Stimulated activated CD8-positive, alpha-beta memory T cell treated with anti-CD3 and anti-CD28 coated beads, Interleukin-7, amount 100 ng/mL, for 4 hours (primary cell): ENCODE measurements around the gene CAMK2D.

ENCODE experiments used
- DNase-seq, 2 donors: peaks; one replicate each; pipeline ENCODE4 v3.0.0-alpha.2; 2020; ENCODE audit warnings: low read depth in 2 of 2

The CAMK2D gene

GRCh38 chr4:113471146-113471860 lies 290.2 kb downstream of the CAMK2D start:
- no peak for DNase-seq

DNA sequence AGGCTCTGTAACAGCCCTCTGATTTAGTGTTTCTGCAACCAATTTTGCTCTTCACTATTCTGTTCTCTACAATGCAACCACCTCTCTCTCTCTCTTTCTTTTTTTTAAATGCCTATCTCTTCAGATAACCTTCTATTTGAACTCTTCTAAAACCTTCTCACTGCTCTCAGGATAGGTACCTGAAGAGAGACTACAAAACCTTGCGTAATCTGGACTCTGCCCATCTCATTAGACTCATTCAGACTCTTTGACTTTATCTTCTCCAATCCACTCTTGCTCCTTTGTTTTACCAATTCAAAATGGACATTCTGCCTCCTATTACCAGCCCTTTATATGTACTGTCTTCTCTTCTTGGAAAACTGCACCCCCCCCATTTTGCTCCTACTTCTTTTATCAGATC lies 291.6 kb downstream of the CAMK2D start:
- no peak for DNase-seq

GRCh38 chr4:113469023-113469390 lies 292.5 kb downstream of the CAMK2D start:
- no peak for DNase-seq

GRCh38 chr4:113468165-113469022 lies 293.1 kb downstream of the CAMK2D start:
- DNase-seq, result no peak

- no peak for DNase-seq
Observed at GRCh38 chr4:113467581-113467980, 294.0 kb downstream of the CAMK2D start.

DNA sequence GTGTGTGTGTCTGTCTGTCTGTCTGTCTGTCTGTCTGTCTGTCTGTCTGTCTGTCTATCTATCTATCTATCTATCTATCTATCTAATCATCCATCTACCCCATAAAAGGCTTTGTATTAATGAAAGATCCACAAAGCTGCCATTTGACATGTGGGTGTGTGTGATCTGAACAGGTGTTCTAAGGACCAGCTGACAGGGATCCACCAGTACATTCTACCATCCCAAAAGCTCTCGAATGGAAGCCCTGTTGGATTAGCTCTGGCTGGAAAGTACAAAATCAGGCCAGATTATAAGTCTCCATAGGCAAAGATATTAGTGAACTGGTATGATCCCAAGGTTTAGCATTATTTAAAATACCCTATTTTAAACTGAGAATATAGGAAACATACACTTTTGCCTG lies 299.3 kb downstream of the CAMK2D start:
- no peak for DNase-seq

DNA sequence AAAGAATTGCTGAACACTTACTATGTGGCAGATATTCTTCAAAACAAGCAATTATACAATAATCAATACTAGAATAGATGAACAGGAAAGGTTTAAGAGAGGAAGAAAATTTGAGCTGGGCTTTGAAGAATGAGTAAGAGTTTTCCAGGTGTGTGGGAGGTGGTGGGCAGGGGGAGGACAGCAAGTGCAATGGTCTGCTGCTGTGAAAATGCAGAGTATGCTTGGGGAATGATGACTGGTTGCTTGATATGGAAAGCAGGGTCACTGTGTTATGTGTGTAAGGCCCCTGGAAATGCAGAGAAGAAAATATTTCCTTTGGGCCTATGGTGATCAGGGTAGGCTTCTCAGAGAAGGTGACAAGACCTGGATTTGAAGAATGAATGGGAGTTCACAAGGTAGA lies 300.3 kb downstream of the CAMK2D start:
- no peak for DNase-seq

- no peak for DNase-seq
Observed at GRCh38 chr4:113457886-113458285, 303.7 kb downstream of the CAMK2D start.

GRCh38 chr4:113457121-113457520 lies 304.4 kb downstream of the CAMK2D start:
- no peak for DNase-seq

- no peak for DNase-seq
Observed at GRCh38 chr4:113455061-113455460, 306.5 kb downstream of the CAMK2D start.

- no peak for DNase-seq
Observed at GRCh38 chr4:113452868-113453620, 308.5 kb downstream of the CAMK2D start.

DNA sequence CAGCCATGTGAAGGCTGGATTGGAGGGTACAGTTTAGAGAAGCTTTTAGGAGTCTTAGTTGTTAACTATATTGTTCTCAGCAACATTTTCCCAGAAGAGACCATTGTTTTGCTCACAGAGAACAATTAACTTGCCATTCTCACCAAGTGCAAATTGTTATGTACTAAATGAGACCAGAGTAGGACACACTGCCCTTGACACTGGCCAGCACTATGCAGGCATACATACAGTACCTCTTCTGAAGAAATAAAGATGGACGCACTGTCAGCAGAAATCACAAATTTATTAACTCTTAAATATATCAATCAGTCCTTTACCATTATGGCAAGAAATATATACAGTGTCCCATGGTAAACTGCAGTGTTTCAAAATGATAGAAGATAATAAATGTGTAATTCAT lies 309.4 kb downstream of the CAMK2D start:
- no peak for DNase-seq

GRCh38 chr4:113450295-113451080 lies 311.1 kb downstream of the CAMK2D start:
- no peak for DNase-seq

- no peak for DNase-seq
Observed at GRCh38 chr4:113449410-113449974, 312.0 kb downstream of the CAMK2D start.

DNA sequence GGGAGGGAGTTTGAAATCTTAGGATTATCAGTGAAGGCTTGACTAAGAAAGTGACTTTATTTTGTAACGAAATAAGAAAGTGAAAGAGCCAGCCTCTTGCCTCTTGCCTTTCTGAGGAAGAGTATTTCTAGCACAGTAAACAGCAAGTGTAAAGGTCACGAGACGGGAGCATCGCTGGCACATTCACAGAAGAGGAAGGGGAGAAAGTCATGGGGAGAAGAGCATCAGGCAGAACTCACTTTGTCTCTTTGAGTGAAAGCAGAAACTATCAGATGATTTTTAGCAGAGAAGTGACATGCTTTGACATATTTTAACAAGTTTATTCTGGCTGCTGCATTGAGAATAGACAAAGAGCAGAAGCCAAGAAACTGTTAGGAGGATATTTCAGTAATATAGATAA lies 313.8 kb downstream of the CAMK2D start:
- DNase-seq, result no peak

- no peak for DNase-seq
Observed at GRCh38 chr4:113447061-113447460, 314.5 kb downstream of the CAMK2D start.

DNA sequence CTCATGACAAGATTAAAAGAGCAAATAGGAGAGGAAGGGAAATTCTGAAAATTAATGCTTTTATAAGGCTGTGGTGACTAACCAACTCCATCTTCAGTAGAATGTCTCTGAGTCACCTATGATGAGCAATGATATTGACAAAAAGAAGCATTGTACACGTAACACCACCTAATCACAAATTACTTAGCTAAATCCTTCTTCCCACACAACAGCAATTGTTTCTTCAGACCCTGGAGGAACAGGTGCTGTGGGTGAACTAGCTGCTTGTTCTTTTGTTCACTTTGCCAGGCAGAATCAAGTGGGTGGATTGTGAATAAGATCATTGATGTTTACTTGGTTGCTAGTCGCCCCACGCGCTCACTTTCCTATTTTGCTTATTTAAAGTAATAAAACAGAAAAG lies 315.5 kb downstream of the CAMK2D start:
- DNase-seq, result peak in 1 of 2 donors; percentile 18

DNA sequence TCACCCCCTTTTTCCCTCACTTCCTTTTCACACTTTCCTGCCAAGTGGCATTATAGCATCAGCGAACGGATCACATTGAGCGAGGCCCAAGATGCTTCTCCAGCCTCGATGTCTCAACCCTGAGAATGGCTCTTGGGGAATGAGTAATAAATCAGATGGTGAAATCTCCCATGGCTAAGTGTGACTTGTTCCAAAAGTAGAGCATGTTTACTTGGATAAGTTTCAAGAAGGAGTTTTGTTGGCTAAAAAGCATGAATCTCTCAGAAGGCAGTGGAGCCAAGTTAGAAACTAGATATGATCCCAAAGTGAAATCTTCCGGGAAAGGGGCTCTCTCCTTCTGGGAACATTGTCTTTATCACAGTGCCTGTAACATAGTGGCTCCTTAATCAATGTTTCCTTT lies 316.3 kb downstream of the CAMK2D start:
- DNase-seq, result no peak

GRCh38 chr4:113444386-113444785 lies 317.2 kb downstream of the CAMK2D start:
- no peak for DNase-seq

GRCh38 chr4:113442826-113443225 lies 318.7 kb downstream of the CAMK2D start:
- no peak for DNase-seq

- no peak for DNase-seq
Observed at GRCh38 chr4:113440371-113440770, 321.2 kb downstream of the CAMK2D start.
